ENCODE results near the gene PDE8B.

PDE8B gene

GRCh38 chr5:77204967-77205366, 5.5 kb upstream of the PDE8B start:
- Histone ChIP-seq H3K4me3 (ENCODE audit: low read depth, low read length, poor library complexity, severe bottlenecking) (no peak overlapping the region), H3K36me3 (ENCODE audit: insufficient read depth, low read length) (no peaks in the 10 kb centered on the region), H3K27me3 (ENCODE audit: insufficient read depth, low read length) (0 out of 2 replicates have a peak, but pooled peaks cover 4% of the 10 kb centered on the region), H4K20me1 (ENCODE audit: insufficient read depth, low read length) (no peaks in the 10 kb centered on the region), H3K4me2 (ENCODE audit: low read length) (no peak overlapping the region), H3K9me3 (ENCODE audit: low read length) (no peaks in the 10 kb centered on the region), H2AFZ (ENCODE audit: low read length) (no peak overlapping the region), H3F3A (ENCODE audit: insufficient read depth, low read length) (no peaks in the 10 kb centered on the region), H3K79me2 (ENCODE audit: insufficient read depth, low read length) (no peaks in the 10 kb centered on the region), H3K9me2 (ENCODE audit: low read depth, low read length) (no peaks in the 10 kb centered on the region), H3K27ac (ENCODE audit: low read depth, low read length, poor library complexity, severe bottlenecking) (no peak overlapping the region), H3K4me1 (ENCODE audit: insufficient read depth, low read length, severe bottlenecking) (no peaks in the 10 kb centered on the region), H3K9ac (ENCODE audit: low read length) (no peak overlapping the region)
- TF ChIP-seq CTCF (IDR thresholded peaks at IDR 0.05; ENCODE audit: low read length): no peak

- H2AFZ ChIP-seq (ENCODE audit: low read length): no peak overlapping the region
- H3K36me3 ChIP-seq (ENCODE audit: insufficient read depth, low read length): no peaks in the 10 kb centered on the region
- H3F3A ChIP-seq (ENCODE audit: insufficient read depth, low read length): no peaks in the 10 kb centered on the region
- no peaks in the 10 kb centered on the region for H3K9me3 ChIP-seq (ENCODE audit: low read length)
- H3K27me3 ChIP-seq (ENCODE audit: insufficient read depth, low read length): peaks cover 4% of the 10 kb centered on the region; the same call in 1 of the 2 replicates
- no peak for TF ChIP-seq CTCF (IDR thresholded peaks at IDR 0.05; ENCODE audit: low read length)
- no peak overlapping the region for H3K27ac ChIP-seq (ENCODE audit: low read depth, low read length, poor library complexity, severe bottlenecking)
- no peaks in the 10 kb centered on the region for H3K9me2 ChIP-seq (ENCODE audit: low read depth, low read length)
- no peaks in the 10 kb centered on the region for H3K79me2 ChIP-seq (ENCODE audit: insufficient read depth, low read length)
- no peaks in the 10 kb centered on the region for H4K20me1 ChIP-seq (ENCODE audit: insufficient read depth, low read length)
- no peak overlapping the region for H3K4me2 ChIP-seq (ENCODE audit: low read length)
- no peak overlapping the region for H3K9ac ChIP-seq (ENCODE audit: low read length)
- H3K4me3 ChIP-seq (ENCODE audit: low read depth, low read length, poor library complexity, severe bottlenecking): no peak overlapping the region
- H3K4me1 ChIP-seq (ENCODE audit: insufficient read depth, low read length, severe bottlenecking): no peaks in the 10 kb centered on the region
Measured at GRCh38 chr5:77208507-77209163, 1.8 kb upstream of the PDE8B start.

GRCh38 chr5:77209495-77210090, 887 bp upstream of the PDE8B start:
- no peaks in the 10 kb centered on the region for H4K20me1 ChIP-seq (ENCODE audit: insufficient read depth, low read length)
- no peaks in the 10 kb centered on the region for H3K9me2 ChIP-seq (ENCODE audit: low read depth, low read length)
- H2AFZ ChIP-seq (ENCODE audit: low read length): no peak overlapping the region
- TF ChIP-seq CTCF (IDR thresholded peaks at IDR 0.05; ENCODE audit: low read length): no peak
- no peak for TF ChIP-seq EZH2 (IDR thresholded peaks at IDR 0.05; ENCODE audit: borderline replicate concordance, low read length)
- no peaks in the 10 kb centered on the region for H3K36me3 ChIP-seq (ENCODE audit: insufficient read depth, low read length)
- H3F3A ChIP-seq (ENCODE audit: insufficient read depth, low read length): no peaks in the 10 kb centered on the region
- no peak overlapping the region for H3K9ac ChIP-seq (ENCODE audit: low read length)
- no peaks in the 10 kb centered on the region for H3K4me1 ChIP-seq (ENCODE audit: insufficient read depth, low read length, severe bottlenecking)
- no peaks in the 10 kb centered on the region for H3K9me3 ChIP-seq (ENCODE audit: low read length)
- H3K4me3 ChIP-seq (ENCODE audit: low read depth, low read length, poor library complexity, severe bottlenecking): no peak overlapping the region
- no peaks in the 10 kb centered on the region for H3K79me2 ChIP-seq (ENCODE audit: insufficient read depth, low read length)
- no peak overlapping the region for H3K4me2 ChIP-seq (ENCODE audit: low read length)
- peaks cover 4% of the 10 kb centered on the region; the same call in 1 of the 2 replicates for H3K27me3 ChIP-seq (ENCODE audit: insufficient read depth, low read length)
- no peak overlapping the region for H3K27ac ChIP-seq (ENCODE audit: low read depth, low read length, poor library complexity, severe bottlenecking)
